ENCODE results near the gene PAK2.
A peak's percentile ranks its signal among the peaks of the same experiment; 100 is the strongest.
"Not testable (repeated sequence)": the region's sequence is repeated elsewhere in the genome, so short reads cannot be mapped to it uniquely, and the experiment has no call there.

The PAK2 gene

DNA sequence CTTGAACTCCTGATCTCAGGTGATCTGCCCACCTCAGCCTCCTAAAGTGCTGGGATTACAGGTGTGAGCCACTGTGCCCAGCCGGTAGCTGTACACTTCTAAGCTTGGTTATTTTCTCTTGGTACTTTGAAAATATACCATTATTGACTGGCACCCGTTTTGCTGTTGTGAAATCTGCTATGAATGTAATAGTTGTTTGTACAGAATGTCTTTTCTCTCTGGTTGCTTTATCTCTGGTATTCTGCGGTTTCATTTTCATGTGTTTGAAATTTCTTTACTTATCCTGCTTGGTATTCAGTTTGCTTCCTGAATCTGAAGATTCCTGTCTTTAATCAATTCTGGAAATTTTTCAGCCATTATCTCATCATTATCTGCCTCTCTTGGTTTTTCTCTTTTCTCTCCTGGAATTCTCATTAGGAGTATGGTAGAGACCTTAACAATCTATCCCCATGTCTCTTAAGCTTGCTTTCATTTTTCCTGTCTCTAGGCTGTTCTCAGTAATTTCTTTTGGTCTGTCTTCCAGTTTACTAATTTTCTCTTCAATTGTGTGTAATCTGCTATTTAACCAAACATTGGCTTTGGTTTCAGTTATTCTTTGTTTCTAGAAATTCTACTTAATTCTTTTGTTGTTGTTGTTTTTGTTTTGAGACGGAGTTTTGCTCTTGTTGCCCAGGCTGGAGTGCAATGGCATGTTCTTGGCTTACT is 2.8 kb upstream of the PAK2 start:
- DNase-seq (ENCODE audit: low read depth, low spot score), result no peak

DNA sequence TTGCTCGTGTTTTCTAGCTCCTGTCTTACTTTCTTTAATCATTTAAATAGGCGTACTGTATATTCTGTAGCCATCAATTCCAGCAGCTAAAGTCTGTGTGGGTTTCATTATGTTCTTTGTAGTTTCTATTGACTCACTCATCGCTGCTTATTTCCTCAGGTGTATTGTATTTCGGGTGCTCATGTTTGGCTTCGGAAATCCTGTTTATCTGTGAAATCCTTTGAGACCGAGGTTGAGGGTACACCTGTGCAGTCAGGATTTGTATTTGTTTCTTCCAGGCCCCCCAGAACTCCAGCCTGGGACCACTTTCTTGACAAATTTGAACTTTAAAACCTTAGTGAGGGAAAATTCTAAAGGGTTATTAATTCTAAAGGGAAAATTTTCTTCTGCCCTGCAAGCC is 2.0 kb upstream of the PAK2 start:
- no peak for DNase-seq (ENCODE audit: low read depth, low spot score)

GRCh38 chr3:196740481-196741248 is 1.0 kb downstream of the PAK2 start:
- peak; percentile 74 for DNase-seq (ENCODE audit: low read depth, low spot score)

DNA sequence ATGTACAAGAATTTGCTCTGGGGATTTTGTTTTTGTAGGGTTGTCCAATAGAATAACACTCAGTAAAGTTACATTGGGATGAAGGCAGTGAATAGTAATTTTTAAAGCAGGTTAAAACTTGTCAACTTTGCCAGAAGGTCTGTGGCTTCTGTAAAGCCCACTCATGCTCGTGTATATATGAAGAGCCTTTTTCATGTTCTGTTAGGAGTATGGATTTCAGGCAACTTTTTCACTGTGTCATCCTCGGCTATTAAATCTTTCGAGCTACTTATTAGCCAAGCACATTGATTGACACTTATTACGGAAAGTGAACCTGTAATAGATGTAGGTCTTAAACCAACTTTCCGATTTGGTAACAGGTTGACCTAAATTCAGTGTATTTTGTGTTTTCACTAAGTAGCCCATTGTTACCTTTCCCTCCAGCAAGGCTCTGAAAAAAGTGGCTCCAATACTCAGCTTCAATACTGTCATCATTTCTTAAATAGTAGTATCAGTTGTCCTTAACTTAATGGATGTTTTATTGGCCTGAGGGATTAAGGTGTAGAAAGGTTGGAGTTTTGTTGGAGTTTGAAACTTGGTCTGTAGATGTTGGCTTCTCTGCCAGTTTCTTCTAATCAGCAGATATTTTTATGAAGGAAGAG is 1.7 kb downstream of the PAK2 start:
- DNase-seq (ENCODE audit: low read depth, low spot score), result peak; percentile 9

GRCh38 chr3:196743569-196743968 is 3.9 kb downstream of the PAK2 start:
- not testable (repeated sequence) for DNase-seq (ENCODE audit: low read depth, low spot score)

DNA sequence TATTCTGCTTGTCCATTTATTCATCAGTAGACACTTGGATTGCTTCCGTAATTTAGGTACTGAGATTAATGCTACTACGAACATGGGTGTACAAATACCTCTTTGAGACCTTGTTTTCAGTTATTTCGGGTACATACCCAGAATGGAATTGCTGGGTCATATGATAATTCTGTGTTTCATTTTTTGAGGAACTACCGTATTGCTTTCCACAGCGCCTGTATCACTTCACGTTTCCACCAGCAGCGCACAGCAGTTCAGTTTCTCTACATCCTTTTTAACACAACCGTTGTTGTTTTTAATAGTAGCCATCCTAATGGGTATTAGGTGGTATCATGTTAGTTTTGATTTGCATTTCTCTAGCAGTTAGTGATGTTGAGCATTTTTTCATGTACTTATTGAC is 9.5 kb downstream of the PAK2 start:
- DNase-seq (ENCODE audit: low read depth, low spot score), result no peak

- DNase-seq (ENCODE audit: low read depth, low spot score), result no peak
Observed at GRCh38 chr3:196753201-196753600, 13.5 kb downstream of the PAK2 start.

DNA sequence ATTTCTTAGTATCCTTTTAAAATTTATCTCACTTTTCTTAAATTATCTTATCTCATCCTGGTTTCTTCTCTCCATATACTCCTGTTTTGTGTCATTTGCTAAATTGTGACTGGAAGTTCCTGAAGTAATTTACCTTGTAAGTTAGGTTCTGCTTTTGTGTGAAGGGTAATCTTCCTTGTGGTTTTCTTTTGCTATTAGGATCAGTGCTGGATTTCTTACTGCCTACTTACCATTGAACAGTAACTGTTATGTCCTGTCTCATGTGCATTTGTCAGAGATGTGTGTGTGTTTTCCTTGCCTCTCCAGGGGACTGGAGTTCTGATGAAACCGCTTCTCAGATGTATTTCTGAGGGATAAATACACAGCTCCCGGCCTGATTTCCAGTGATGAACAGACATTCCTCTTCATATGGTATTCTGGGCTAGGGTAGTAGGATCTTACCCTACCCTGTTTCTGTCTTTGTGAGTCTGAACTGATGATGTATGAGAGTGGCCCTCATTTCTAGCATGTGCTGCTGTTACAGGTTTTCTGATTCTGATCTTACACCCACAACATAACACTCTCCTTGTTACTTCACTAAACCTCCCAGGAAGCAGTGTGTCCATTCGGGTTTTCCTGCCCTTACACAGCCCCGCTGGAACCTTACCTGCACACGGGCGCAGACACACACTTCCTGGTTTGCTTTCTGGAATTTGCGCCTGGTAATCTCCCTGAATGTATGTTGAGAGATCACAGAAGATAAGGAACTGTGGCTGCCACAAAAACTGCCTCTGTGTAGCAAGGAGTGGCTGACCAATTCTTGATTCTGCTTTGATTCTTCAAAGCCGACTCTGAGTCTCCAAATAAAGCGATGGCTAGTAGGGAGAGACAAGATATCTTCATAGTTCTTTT is 14.7 kb downstream of the PAK2 start:
- DNase-seq (ENCODE audit: low read depth, low spot score), result peak; percentile 22

DNA sequence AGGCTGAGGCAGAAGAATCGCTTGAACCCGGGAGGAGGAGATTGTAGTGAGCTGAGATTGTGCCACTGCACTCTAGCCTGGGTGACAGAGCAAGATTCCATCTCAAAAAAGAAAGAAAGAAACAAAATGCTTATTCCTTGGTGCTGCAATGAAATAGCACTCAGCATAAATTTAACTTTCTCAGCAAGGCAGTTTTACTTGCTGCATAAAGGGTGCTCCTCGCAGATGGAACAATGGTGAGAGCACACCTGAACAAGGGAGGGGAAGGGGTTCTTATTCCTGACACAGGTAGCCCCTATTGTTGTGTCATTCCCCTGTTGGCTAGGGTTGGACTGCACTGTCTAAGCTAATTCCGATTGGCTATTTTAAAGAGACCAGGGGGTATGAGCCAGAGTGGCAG is 17.1 kb downstream of the PAK2 start:
- no peak for DNase-seq (ENCODE audit: low read depth, low spot score)

DNA sequence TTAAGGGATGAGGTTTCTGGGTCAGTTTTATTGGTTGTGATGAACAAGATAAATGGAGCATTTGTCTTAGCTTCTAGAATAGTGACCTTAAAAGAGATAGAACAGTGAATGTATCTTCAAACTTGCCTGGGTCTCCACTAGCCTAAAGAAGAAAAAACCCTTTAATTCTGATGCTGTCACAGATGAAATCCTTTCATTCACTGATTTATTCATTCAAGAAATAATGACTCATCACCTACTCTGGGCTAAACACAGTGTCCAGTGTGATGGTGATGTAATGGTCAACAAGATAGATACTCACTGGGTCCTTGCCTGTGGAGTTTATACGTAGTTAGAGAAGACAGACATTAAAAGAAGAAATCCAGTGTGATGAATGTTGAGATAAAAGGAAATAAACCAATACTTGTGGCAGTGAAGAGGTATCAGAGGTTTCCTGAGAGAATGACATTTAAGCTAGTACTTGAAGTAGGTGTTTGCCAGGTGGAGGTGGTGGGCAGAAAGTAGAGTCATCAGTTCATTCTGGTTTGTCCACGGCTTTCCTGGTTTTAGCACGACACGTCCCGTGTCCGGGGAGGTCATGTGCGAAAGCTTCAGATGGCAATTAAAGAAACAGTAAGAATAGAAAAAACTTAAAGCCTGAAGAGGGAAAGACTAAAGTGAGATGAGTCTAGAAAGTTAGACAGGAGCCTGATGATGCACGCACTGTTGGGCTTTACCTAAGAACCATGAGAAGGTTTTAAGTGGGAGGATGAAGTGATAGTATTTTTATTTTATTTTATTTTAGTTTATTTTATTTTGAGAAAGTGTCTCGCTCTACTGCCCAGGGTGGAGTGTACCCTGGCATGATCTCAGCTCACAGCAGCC is 18.5 kb downstream of the PAK2 start:
- DNase-seq (ENCODE audit: low read depth, low spot score), result no peak

- DNase-seq (ENCODE audit: low read depth, low spot score), result no peak
Observed at GRCh38 chr3:196763179-196763578, 23.5 kb downstream of the PAK2 start.

DNA sequence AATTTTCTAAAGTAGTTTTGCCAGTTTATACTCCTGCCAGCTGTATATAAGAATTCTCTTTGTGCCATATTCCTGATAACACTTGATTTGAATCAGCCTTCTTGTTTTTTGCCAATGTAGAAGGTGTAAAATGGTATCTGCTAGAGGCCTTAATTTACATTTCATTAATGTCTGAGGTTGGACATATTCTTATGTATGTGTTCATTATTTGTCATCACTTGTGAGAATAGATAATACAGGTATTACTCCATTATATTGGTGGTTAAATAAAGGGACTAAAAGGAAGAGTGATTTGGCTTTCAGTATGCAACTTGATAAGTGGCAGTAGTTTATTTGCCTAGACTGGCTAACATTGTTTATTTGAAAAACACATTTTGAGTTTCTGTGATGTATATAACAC is 25.8 kb downstream of the PAK2 start:
- DNase-seq (ENCODE audit: low read depth, low spot score), result no peak

DNA sequence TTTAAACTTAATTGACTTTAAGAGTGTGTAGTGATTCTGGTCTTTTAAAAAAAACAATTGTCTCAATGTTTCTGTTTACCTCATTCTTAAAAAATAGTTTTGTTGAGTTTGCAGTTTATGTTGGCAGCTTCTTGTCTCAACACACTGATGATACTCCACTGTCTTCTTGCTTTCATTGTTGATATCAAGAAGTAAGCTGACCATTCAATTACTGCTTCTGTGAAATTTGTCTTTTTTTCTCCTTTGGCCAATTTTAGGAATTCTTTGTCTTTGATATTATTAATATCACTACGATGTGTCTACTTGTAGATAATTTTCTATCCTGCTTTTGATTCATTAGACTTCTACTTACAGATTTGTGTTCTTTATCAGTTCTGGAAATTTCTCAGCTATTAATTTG is 31.4 kb downstream of the PAK2 start:
- no peak for DNase-seq (ENCODE audit: low read depth, low spot score)

GRCh38 chr3:196772102-196772501 is 32.4 kb downstream of the PAK2 start:
- no peak for DNase-seq (ENCODE audit: low read depth, low spot score)

DNA sequence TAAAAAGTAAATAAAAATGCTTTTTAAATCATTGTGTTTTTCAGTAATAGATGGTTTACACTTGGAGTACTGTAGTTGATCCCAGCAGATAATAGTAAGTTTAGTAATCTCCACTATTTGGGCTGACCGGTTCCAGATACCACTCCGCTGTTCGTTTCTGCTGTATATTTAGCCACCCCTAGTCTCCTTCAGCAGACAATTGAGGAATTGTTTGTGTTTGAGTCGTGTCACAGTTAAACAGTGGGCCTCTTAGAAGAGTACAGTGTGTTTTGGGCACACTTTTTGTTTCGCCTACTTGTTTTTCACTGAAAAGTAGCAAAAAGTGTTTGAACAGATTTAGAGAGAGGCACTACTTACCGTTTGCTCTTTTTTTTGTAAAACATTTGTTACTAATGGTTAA is 33.2 kb downstream of the PAK2 start:
- DNase-seq (ENCODE audit: low read depth, low spot score), result no peak

DNA sequence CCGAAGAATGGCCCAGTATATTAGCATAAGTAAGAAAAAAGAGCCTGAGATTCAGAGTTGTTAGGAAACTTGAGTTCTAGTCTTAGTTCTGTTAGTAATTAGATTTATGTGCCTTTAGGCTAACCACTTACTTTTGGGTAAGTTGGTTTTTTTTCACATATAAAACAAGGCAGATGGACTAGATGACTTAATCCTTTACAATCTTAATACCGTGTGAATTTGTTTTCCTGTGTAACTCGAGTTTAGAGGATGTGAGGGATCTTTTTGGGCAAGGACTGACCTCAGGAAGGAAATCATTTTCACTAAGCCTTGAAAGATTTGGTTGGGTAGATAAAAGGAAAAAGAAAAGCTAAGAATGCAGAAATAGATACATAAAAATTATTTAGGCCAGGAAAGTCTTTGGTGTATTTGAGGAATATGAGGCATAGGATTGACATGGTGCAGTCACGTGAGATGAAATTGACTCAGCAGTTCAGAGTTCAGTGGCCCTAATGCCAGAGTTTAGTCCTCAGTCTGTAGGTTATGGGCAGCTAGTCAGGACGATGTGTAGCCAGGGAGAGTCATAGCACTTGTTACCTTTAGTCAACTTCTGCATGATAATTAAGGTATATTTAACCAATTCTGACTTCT is 34.6 kb downstream of the PAK2 start:
- DNase-seq (ENCODE audit: low read depth, low spot score), result no peak

GRCh38 chr3:196774848-196775422 is 35.3 kb downstream of the PAK2 start:
- DNase-seq (ENCODE audit: low read depth, low spot score), result no peak

DNA sequence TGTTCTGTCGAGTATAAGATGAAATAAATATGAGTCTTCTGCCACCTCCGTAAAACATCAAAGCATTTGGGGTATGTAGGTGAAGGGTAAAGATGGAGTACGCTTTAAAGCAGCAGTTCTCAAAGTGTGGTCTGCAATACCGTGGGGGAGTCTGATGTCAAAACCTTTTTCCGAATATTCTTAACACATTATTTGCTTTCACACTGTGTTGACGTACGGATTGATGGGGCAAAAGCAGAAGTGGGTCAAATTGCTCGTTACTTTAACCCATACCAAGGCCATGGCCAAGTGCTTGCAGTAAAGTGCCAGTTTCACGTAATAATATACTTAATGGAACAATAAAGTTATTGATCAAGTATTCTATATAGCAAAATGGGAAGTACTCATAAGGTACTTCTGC is 36.3 kb downstream of the PAK2 start:
- no peak for DNase-seq (ENCODE audit: low read depth, low spot score)

DNA sequence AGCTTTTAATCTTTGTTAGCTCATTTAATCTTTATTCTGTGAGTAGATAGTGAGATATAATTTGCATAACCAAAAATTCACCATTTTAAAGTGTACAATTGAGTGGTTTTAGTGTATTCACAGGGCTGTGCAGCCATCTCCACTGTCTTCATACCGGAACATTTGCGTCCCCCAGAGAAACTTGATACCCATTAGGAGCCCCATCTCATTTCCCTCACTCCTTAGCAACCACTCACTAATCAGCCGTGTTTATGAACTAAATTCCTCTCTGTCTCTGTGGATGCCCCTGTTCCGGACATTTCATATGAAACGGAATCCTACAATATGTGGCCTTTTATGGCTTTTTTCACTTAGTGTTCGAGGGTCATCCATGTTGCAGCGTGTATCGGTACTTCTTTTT is 38.2 kb downstream of the PAK2 start:
- no peak for DNase-seq (ENCODE audit: low read depth, low spot score)

- no peak for DNase-seq (ENCODE audit: low read depth, low spot score)
Observed at GRCh38 chr3:196778755-196779154, 39.1 kb downstream of the PAK2 start.
